ENCODE measurements around the gene RPH3AL. TPM values are rescaled to one million over a fixed set of nuclear protein-coding genes. Genes with fewer than 3 reads are reported as not detected.

Gene RPH3AL
- total and polyA plus RNA-seq, 2 of the 8 experiments (the other 6 are each of a cell fraction or from before 2014, with no cell fraction given): 5.6 to 5.8 TPM

GRCh38 chr17:229709-230394 lies 122.8 kb downstream of the RPH3AL start:
- Histone ChIP-seq H2BK15ac (ENCODE audit: low read length) (no peak overlapping the region), H3K4ac (replicated peaks; ENCODE audit: insufficient read length, low read depth, low read length) (no peak overlapping the region), H3K14ac (ENCODE audit: insufficient read length) (no peak overlapping the region), H3K27ac (ENCODE audit: low read depth, low read length) (no peak overlapping the region), H3K79me2 (ENCODE audit: control insufficient read depth in 1 of 2, insufficient read depth in 2 of 2, low read length in 2 of 2) (no peaks in the 10 kb centered on the region), H3K36me3 (ENCODE audit: control insufficient read depth in 2 of 4, insufficient read depth in 4 of 4, low read length in 3 of 4) (no peaks in the 10 kb centered on the region), H2BK5ac (ENCODE audit: low read depth, low read length) (no peak overlapping the region), H3K79me1 (ENCODE audit: low read depth, low read length) (no peaks in the 10 kb centered on the region), H4K5ac (ENCODE audit: insufficient read length, low read depth, low read length) (no peak overlapping the region), H4K91ac (replicated peaks; ENCODE audit: insufficient read length, low read length) (no peak overlapping the region), H3K4me1 (replicated peaks in 1 of 4; ENCODE audit: control insufficient read depth in 3 of 4, insufficient read depth in 4 of 4, low read length in 3 of 4) (peaks cover 0 to 19% (median 1%) of the 10 kb centered on the region in 4 experiments; a peak in 3 of 7 replicates), H3K9ac (replicated peaks in 1 of 4; ENCODE audit: extremely low read depth in 1 of 4, low read depth in 3 of 4, low read length in 3 of 4) (no peak overlapping the region), H3K23ac (ENCODE audit: insufficient read length) (no peak overlapping the region), H2BK12ac (ENCODE audit: low read depth, low read length) (no peak overlapping the region), H3K18ac (ENCODE audit: extremely low read depth, low read length) (no peak overlapping the region), H2BK20ac (ENCODE audit: low read length) (no peak overlapping the region), H3K27me3 (replicated peaks in 1 of 4; ENCODE audit: control insufficient read depth in 3 of 4, extremely low read depth in 1 of 4, insufficient read depth in 3 of 4, low read length in 3 of 4) (no peaks in the 10 kb centered on the region), H2AFZ (ENCODE audit: low read length) (no peak overlapping the region), H2BK120ac (replicated peaks; ENCODE audit: low read depth, low read length) (no peak overlapping the region), H3K4me3 (ENCODE audit: extremely low read depth in 1 of 4, insufficient read depth in 2 of 4, low read depth in 3 of 4, low read length in 4 of 4) (no peak overlapping the region), H4K8ac (ENCODE audit: extremely low read depth, insufficient read depth, low read length) (no peak overlapping the region), H2AK5ac (ENCODE audit: low read depth, low read length) (no peak overlapping the region), H3K4me2 (ENCODE audit: insufficient read depth in 1 of 2, low read depth in 2 of 2, low read length in 2 of 2) (no peak overlapping the region), H3K56ac (replicated peaks; ENCODE audit: insufficient read length, low read depth, low read length) (no peak overlapping the region), H4K20me1 (replicated peaks in 1 of 2; ENCODE audit: control insufficient read depth in 1 of 2, insufficient read depth in 2 of 2, low read length in 2 of 2) (no peaks in the 10 kb centered on the region), H3K23me2 (ENCODE audit: low read depth, low read length) (no peaks in the 10 kb centered on the region), H3K9me3 (ENCODE audit: insufficient read depth in 2 of 2, low read depth in 1 of 2, low read length in 1 of 2) (no peaks in the 10 kb centered on the region)
- ChIA-PET POLR2A (ENCODE audit: partially characterized antibody) (interaction anchor here (0.6 kb wide), 1 partner anchor 34 kb away, joined by 3 read pairs; no protein-coding TSS in a partner anchor), CTCF (ENCODE audit: partially characterized antibody) (interaction anchor here (1.8 to 2.9 kb wide), 2 partner anchors 57 to 80 kb away, joined by 5 to 6 read pairs; no protein-coding TSS in a partner anchor)
- 95% methylated on average over 10 of the region's 15 CpGs; no CpG with 5 or more reads in 1 of the 2 experiments for whole genome bisulfite sequencing, 2 experiments (ENCODE audit: extremely low coverage in 1 of 2, insufficient coverage in 1 of 2, insufficient read length in 1 of 2, insufficient replicate concordance in 2 of 2, low coverage in 1 of 2, low lambda C conversion rate in 2 of 2, missing lambda C conversion rate in 1 of 2)
- FAIRE-seq: no peak
- DNase-seq (ENCODE audit: low read depth in 1 of 2, low spot score in 2 of 2): no peak
- no peak for TF ChIP-seq CHD2 (IDR thresholded peaks at IDR 0.05; ENCODE audit: low read length)
- TF ChIP-seq, protein P1, sequence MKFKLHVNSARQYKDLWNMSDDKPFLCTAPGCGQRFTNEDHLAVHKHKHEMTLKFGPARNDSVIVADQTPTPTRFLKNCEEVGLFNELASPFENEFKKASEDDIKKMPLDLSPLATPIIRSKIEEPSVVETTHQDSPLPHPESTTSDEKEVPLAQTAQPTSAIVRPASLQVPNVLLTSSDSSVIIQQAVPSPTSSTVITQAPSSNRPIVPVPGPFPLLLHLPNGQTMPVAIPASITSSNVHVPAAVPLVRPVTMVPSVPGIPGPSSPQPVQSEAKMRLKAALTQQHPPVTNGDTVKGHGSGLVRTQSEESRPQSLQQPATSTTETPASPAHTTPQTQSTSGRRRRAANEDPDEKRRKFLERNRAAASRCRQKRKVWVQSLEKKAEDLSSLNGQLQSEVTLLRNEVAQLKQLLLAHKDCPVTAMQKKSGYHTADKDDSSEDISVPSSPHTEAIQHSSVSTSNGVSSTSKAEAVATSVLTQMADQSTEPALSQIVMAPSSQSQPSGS (IDR thresholded peaks at IDR 0.05; ENCODE audit: low read length): no peak
- no peak for TF ChIP-seq TAF7 (optimal IDR thresholded peaks at IDR 0.05; ENCODE audit: borderline replicate concordance, low read depth, low read length)
- no peak for TF ChIP-seq RAD21 (IDR thresholded peaks at IDR 0.05 in 1 of 2, conservative IDR thresholded peaks at IDR 0.05 in 1 of 2; ENCODE audit: low read depth in 2 of 2, low read length in 2 of 2)
- no peak for TF ChIP-seq HDAC6 (IDR thresholded peaks at IDR 0.05; ENCODE audit: low read depth, low read length)
- no peak for TF ChIP-seq KDM1A (IDR thresholded peaks at IDR 0.05; ENCODE audit: borderline replicate concordance, low read length)
- no peak for TF ChIP-seq PHF8 (conservative IDR thresholded peaks at IDR 0.05; ENCODE audit: low read depth, low read length)
- TF ChIP-seq ASH2L (IDR thresholded peaks at IDR 0.05; ENCODE audit: low read length): no peak
- no peak for TF ChIP-seq RFX5 (IDR thresholded peaks at IDR 0.05; ENCODE audit: borderline replicate concordance, low read depth, low read length)
- no peak for TF ChIP-seq ZNF274 (IDR thresholded peaks at IDR 0.05; ENCODE audit: borderline replicate concordance, extremely low read depth, low read length)
- TF ChIP-seq SIRT6 (IDR thresholded peaks at IDR 0.05; ENCODE audit: low read length): no peak

All from H1 (cell line).